NOMO-1 treated with dmso at 0.1 percent for 144 hours (cell line): ENCODE measurements around the gene TRABD2B.

Experiments used
- DNase-seq: peaks from one replicate; lab custom pipeline; 2025; ENCODE audit not compliant: unreplicated experiment; lab: John Stamatoyannopoulos, UW

Gene TRABD2B

DNA sequence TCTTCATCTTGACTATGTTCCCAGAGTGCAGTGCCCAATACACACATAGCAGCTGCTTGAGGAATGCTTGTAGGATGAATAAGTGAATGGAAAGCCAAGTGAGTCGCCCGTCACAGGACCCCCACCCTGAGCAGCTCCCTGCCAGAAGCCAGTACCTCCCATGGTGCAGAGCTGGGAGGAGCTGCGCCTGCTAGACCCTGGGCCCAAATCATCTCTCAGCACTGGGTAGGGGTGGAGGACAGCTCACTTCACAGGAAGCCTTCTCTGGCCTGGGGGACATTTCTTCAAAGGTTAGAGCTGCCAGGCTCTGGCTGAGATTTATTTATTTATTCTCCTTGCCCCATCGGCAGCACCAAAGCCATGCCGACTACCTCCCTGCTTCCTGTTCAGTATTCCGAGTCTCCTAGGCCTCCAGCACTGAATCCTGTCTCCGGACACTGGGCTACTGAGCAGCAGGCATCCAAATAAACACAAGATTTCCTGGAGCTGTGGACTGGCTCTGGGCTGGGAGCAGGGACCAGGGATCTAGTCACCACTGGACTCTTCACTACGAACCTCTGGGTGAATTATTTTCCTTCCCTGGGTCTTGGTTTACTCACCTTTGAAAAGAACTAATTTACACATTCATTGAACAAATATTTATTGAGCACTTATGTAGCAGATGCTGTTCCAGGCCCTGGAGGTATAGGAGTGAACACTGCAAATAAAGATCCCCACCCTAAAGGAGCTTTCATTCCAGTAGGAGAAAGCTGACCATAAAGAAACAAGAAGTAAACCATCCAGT, 187.7 kb downstream of the TRABD2B start:
- no peak for DNase-seq

DNA sequence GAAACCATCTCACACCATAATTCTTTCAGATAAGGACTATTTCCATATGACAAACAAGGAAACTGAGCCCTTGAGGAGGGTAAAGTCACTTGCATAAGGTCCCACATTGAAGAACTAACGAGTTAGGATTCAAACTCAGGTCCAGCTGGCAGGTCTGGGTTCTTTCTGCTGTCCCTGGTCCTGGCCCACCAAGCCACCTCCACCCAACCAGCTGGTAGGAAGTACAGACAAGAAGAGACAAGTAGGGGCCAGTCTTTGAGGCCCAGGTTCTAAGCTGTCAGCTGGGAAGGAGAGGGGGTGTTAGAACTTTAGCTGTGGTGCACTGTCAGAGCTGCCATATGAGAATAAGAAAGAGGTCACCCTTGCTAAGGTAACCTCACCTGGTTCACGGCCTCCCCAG, 188.6 kb downstream of the TRABD2B start:
- DNase-seq: no peak

DNA sequence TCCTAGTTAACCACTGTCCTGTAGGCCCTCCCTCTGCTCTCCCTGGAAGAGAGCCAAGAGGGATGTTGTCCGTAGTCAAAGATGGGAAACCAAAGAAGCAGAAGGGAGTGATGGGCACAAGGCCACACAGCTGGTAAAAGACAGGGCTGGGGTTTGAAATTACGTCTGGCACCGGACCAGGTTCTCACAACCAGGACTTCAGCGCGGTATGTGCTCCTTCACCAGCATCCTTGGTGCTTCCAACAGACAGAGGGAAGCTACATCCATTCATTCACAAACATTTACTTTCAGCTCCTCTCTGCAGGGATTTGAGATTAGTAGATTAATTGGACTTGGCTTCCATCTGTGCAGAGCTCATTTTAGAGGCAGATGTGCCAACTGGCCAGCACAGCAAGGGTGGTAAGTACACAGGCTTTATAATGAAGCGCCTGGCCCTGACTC, 191.2 kb downstream of the TRABD2B start:
- no peak for DNase-seq

GRCh38 chr1:47805018-47805417, 192.2 kb downstream of the TRABD2B start:
- DNase-seq: no peak

DNA sequence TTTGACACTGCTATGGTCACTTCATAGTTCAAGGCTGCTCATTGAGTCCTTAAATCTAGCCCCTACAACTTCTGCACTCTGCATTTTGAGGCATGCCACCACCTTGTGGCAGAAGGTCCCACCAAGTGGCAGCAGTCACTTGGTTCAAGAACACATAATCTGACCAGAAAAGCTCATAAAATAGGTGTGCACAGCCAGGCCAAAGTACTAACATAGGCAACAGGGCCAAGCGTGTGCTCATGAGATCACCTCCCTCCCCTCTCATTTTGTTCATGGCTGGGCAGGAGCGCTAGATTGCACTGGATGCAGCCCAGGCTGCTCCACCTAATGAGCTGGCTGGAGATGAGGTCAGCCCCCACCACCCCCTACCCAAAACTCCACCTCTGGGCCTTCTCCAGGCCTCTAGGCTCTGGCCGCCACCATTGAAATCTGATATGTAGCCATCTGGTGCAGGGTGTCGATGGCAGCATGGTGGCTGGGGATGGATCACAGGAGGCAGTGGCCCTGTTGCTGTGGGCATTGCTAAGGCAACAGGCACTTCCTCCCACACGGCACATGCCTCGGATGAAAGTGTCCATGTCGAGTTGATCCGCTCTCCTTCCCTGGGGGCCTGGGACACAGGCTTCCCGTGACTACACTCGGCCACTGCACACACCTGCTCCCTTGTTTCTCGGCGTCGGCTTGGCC, 193.2 kb downstream of the TRABD2B start:
- DNase-seq: no peak

- DNase-seq: no peak
Measured at GRCh38 chr1:47797575-47797974, 199.6 kb downstream of the TRABD2B start.

GRCh38 chr1:47796626-47797025, 200.6 kb downstream of the TRABD2B start:
- no peak for DNase-seq

- DNase-seq: no peak
Measured at GRCh38 chr1:47795102-47795501, 202.1 kb downstream of the TRABD2B start.

- DNase-seq: no peak
Measured at GRCh38 chr1:47794530-47794929, 202.7 kb downstream of the TRABD2B start.

GRCh38 chr1:47794081-47794480, 203.1 kb downstream of the TRABD2B start:
- DNase-seq: no peak

DNA sequence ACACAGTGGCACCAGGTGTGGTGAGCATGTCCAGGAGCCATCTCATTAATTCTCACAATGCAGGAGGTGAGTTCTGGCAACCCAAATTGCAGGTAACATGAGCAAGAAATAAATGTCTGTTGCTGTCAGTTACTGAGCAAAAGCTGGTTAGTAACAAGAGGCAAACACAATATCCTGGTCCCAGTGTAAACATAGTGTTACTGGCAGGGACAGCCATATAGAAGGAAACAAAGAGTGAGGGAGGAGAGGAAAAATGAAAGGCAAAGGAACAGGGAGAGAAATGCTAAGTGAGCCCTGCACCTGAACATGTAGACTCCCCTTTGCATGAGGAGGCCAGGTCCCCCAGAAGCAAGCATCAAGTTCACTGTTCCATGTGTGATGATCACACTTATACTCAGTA, 203.6 kb downstream of the TRABD2B start:
- DNase-seq: no peak

- no peak for DNase-seq
Measured at GRCh38 chr1:47792779-47793178, 204.4 kb downstream of the TRABD2B start.

DNA sequence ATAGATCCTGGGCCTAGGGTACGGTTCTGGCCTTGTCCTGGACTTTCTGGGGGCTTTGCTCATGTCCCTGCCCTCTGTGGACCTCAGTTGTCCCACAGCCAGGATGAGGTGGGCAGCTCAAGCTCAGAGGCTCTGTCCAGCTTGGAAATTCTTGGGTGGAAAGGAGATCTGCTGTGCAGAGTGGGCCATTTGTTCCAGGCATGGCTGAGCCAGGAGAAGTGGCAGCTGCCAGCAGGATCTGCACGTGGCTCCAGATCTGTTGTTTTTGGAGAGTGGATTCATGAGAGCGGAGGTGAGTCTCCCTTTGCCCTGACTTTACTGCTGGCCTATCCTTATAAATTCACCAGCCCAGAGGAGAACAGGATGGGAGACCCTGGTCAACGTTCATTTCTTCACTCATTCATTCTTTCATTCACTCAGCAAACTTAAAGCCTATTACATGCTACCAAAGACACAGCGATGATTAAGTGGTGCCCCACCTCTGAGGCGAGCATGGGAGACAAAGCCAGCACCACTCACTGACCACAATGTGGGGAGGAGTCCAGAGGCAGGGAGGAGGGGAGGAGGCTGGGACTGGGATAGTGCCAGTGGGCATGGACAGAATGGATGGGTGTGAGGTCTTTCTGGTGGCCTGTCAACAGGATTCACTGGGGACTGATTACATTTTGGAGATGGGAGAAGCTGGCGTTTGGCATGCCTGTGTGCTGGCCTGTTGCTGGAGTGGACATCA, 205.1 kb downstream of the TRABD2B start:
- DNase-seq: no peak

DNA sequence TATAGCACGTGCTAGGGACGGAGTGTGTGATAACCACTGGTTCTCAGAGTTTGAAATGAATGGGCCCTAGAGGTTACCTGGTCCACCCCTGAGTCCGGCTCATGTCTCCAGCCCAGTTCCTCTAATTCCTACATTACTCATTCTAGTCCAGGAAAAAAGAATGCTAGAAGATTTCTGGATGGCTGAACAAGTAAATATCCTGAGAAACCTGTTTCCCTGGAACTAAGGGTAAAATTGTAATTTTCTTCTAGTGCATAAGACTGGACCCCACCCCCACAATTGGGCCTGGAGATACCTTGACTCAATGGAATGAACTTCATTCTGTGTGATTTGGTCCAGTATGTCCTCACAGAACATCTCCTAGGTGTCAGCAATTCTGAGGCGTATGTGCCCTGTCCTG, 208.4 kb downstream of the TRABD2B start:
- DNase-seq: no peak

DNA sequence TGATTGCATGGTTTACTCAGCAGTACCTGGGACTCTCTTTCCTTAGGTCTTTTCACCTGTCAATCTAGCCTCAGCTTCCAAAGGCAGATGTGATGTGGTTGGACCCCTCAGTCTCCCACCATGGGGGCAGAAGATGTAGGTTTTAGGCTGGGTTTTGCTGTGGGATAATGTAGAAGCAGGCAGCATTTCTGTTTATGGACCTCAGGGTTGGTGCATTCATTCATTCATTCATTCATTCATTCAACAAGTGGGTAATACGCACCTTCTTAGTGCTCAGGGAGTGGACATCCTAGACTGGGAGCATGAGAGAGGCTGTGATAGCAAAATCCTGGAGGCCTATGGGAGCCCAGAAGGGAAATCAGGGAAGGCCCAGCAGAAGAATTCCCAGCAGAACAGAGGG, 209.6 kb downstream of the TRABD2B start:
- DNase-seq: no peak

DNA sequence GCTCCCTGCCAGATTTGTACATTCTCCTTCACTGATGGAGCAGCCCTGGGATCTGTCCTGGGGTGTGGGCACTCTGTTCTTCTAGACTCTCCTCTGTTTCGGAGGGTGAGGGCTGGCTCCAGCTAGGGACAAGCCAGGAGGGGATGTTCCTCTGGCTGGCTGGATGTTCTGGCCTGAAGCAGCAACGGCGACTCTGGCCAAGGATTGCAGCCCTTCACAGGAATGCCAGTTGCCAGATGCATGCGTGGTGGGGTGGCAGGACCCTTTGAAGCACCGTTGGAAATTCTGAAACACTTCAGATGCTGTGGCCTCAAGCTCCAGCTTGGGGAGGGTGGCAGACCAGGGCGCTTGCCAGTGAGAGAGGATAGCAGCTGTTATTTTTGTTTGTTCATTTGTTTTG, 210.9 kb downstream of the TRABD2B start:
- no peak for DNase-seq

DNA sequence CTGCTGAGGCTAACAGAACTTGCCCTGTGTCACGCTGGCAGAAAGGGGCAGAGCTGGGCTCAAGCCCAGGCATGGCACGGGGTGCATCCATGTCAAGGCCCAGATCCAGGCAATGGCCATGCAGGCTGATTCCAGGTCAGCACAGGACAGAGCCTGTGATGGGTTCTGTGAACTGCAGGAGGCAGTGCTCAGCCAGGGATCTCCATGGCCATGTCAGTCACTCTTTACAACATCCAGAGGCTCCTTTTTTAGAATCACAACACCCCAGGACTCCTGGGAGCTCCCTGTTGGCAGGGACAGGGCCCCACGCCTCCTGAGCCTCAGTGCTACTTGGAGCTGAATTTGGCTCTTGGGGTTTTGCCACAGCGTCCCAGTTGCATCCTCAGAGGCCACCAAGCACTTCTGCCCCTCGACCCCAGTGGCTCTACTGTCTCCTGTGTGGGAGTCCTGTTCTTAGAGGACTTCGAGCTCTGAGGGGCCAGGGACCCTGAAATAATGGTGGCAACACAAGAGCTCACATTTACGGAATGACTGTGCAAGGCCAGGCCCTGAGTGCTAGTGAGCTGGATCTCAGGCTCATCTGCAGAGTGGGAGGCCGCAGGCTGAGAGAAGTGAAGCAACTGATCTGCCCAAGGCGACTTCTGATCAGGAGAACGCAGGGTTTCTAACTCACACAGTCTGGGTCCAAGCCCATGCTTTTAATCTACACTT, 211.5 kb downstream of the TRABD2B start:
- DNase-seq: no peak

DNA sequence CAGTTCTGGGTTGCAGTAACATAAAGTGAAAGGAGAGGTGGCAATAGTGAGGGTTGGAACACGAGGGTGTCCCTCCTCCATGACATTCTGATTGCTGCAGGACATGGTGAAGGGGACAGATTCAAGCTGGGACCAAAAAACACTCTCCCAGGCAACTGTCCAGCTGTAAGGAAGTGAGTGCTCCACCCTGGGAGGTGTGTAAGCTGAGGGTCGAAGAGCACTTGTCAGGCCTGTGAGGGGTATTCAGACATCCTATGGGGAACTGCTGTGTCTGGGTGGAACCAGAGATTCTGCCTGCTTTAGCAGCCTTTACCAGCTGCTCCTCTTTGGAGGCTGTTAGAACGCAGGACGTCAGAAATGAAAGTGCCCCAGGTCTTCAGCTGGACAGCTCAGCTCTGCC, 212.1 kb downstream of the TRABD2B start:
- no peak for DNase-seq

DNA sequence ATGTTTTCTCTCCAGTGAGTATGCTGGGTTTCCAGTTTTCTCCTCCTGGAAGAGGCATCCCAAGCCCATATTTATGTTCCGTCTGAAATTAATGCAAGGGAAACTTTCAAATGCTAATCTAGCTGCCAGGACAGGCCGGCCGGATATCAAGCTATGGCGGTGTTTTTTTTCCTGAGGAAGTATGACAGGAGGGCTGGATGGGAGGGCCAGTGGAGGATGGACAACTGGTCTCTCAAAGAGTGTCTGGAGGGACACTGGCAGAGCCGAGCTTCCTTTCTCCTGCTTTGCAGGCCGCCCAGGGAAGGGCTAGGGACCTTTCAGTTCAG, 212.7 kb downstream of the TRABD2B start:
- no peak for DNase-seq

DNA sequence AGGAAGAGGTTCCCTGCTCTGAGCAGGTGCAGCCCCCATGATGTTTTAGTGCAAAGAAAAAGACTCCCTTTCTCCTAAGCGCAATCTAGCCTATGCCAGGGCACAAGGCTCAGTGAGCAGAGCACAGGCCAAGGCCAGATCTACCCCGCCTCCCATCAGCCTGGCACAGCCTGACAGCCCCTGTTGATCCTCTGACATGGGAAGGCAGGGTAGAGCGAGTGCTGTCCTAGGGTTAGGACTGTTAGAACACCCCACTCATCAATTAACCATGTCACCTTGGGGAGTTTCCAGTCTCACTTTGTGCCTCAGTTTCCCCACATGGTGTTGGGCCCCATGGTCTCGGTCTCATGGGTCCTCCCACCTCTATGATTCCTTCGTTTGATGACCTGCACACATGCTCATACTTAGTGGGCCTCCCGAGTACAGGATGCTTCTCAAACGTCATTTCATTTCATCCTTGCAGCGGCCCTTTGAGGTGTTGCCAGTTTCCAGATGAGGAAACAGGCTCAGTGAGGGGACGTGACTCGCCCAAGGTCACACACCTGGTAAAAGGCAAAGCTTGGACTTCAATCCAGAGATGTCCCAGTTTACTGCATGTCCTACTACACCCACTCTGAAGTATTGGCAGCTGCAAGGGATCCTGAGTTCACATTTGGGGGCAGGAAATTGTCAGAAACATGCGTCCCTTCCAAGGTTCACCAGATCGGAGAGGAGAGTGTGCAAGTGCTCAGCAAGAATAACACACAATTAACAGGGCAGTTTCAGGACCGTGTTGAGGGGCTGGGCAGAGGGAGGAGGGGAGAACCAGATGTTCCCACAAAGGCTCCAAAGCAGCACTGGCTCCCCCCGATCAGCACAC, 213.3 kb downstream of the TRABD2B start:
- DNase-seq: no peak
